SU-DHL-6 (cell line): ENCODE measurements around the gene IL36B.

Experiments used
- H2AFZ ChIP-seq: fragments of 200-600 bp; sonication (generic); 2 replicates; pipeline ENCODE4 v1.6.1; 2014; ENCODE audit warnings: low read depth, mild to moderate bottlenecking, moderate library complexity, mixed read lengths, antibody characterized with exemption, low read length; ENCODE audit not compliant: severe bottlenecking
- H3F3A ChIP-seq: fragments of 200-600 bp; shearing (Covaris generic); 2 replicates; pipeline ENCODE4 v1.6.0; 2016; ENCODE audit warnings: antibody characterized with exemption, mild to moderate bottlenecking; ENCODE audit not compliant: insufficient read depth
- H3K27ac ChIP-seq: fragments of 200-600 bp; sonication (generic); 2 replicates; pipeline ENCODE4 v1.5.1; 2016; ENCODE audit warnings: low read depth, mild to moderate bottlenecking, low read length, moderate library complexity, mixed read lengths
- H3K27me3 ChIP-seq: fragments of 200-600 bp; sonication (generic), shearing (Covaris generic); 2 replicates; pipeline ENCODE4 v1.6.0; 2014; ENCODE audit warnings: mild to moderate bottlenecking, low read length
- H3K36me3 ChIP-seq: fragments of 200-600 bp; sonication (generic); 2 replicates; pipeline ENCODE4 v1.6.1; 2014; ENCODE audit warnings: mild to moderate bottlenecking, low read length, mixed read lengths
- H3K4me2 ChIP-seq: fragments of 300-600, 200-600 bp; shearing (Covaris generic), sonication (generic); 2 replicates; pipeline ENCODE4 v1.6.0; 2014; ENCODE audit warnings: low read length, low read depth, mild to moderate bottlenecking; ENCODE audit not compliant: poor library complexity, severe bottlenecking
- H3K4me3 ChIP-seq: fragments of 200-600 bp; sonication (generic); 2 replicates; pipeline ENCODE4 v1.5.1; 2014; ENCODE audit warnings: antibody characterized with exemption, low read length, mild to moderate bottlenecking, mixed read lengths; ENCODE audit not compliant: insufficient read depth, poor library complexity, severe bottlenecking
- H3K79me2 ChIP-seq: fragments of 200-600 bp; sonication (generic); 2 replicates; pipeline ENCODE4 v1.6.1; 2014; ENCODE audit warnings: mild to moderate bottlenecking, low read length, moderate library complexity; ENCODE audit not compliant: insufficient read depth
- H3K9ac ChIP-seq: fragments of 200-600 bp; sonication (generic); 2 replicates; pipeline ENCODE4 v1.7.0; 2014; ENCODE audit warnings: mild to moderate bottlenecking, low read length
- H3K9me2 ChIP-seq: fragments of 200-600 bp; sonication (generic); replicated peaks from 2 replicates; pipeline ENCODE4 v1.6.1; 2014; ENCODE audit warnings: low read length; ENCODE audit not compliant: insufficient read depth
- H3K9me3 ChIP-seq: fragments of 200-600 bp; sonication (generic); 2 replicates; pipeline ENCODE4 v1.6.1; 2014; ENCODE audit warnings: low read length, mixed read lengths; ENCODE audit not compliant: insufficient read depth
- H4K20me1 ChIP-seq: fragments of 200-600 bp; sonication (generic); 2 replicates; pipeline ENCODE4 v1.6.1; 2014; ENCODE audit warnings: low read depth, mild to moderate bottlenecking, antibody characterized with exemption, low read length, moderate library complexity, mixed read lengths
- EZH2phosphoT487 ChIP-seq: fragments of 200-600 bp; sonication (generic), shearing (Covaris generic); conservative IDR thresholded peaks from 2 replicates; pipeline ENCODE4 v1.6.1; 2018; ENCODE audit warnings: mild to moderate bottlenecking, antibody characterized with exemption, low read length, moderate library complexity, mixed read lengths
- TF ChIP-seq, protein P1 (sequence below): fragments of 200-600 bp; sonication (generic); IDR thresholded peaks from one replicate; pipeline ENCODE4 v1.5.1; 2017; ENCODE audit warnings: antibody characterized with exemption, mild to moderate bottlenecking, low read length, moderate library complexity; ENCODE audit not compliant: insufficient read depth, poor library complexity, severe bottlenecking

The IL36B gene

DNA sequence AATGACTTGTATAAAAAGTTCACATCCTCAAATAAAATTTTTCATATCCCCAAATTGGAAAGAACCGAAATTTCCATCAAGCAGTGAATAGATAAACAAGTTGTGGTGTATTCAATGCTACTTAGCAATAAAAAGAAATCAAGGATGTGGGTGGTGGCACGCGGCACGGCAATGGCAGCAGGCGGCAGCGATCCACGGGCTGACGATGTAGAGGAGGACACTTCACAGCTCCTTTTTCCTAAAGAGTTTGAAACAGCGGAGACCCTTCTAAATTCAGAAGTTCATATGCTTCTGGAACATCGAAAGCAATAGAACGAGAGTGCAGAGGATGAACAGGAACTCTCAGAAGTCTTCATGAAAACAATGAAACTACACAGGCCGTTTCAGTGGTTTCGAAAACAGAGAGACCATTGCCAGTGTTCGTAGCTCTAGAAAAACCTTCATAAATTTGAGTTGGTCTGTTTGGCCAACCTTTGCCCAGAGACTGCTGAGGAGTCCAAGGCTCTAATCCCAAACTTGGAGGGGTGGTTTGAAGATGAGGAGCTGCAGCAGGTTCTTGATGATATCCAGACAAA, 57.2 kb downstream of the IL36B start:
- Histone ChIP-seq H3F3A (no peaks in the 10 kb centered on the region), H3K9me2 (no peaks in the 10 kb centered on the region), H4K20me1 (no peaks in the 10 kb centered on the region), H3K4me3 (no peak overlapping the region), H3K27me3 (peaks cover 8% of the 10 kb centered on the region; the same call in 1 of the 2 replicates), H3K9ac (no peak overlapping the region), H3K4me2 (no peak overlapping the region), H3K79me2 (no peaks in the 10 kb centered on the region), H2AFZ (no peak overlapping the region), H3K9me3 (peaks cover 6% of the 10 kb centered on the region), H3K27ac (no peak overlapping the region), H3K36me3 (no peaks in the 10 kb centered on the region)
- TF ChIP-seq, protein P1, sequence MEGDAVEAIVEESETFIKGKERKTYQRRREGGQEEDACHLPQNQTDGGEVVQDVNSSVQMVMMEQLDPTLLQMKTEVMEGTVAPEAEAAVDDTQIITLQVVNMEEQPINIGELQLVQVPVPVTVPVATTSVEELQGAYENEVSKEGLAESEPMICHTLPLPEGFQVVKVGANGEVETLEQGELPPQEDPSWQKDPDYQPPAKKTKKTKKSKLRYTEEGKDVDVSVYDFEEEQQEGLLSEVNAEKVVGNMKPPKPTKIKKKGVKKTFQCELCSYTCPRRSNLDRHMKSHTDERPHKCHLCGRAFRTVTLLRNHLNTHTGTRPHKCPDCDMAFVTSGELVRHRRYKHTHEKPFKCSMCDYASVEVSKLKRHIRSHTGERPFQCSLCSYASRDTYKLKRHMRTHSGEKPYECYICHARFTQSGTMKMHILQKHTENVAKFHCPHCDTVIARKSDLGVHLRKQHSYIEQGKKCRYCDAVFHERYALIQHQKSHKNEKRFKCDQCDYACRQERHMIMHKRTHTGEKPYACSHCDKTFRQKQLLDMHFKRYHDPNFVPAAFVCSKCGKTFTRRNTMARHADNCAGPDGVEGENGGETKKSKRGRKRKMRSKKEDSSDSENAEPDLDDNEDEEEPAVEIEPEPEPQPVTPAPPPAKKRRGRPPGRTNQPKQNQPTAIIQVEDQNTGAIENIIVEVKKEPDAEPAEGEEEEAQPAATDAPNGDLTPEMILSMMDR: no peak
- TF ChIP-seq EZH2phosphoT487: no peak

GRCh38 chr2:112994648-112995047, 58.0 kb downstream of the IL36B start:
- Histone ChIP-seq H3K4me2 (no peak overlapping the region), H3K4me3 (no peak overlapping the region), H3K27me3 (peaks cover 8% of the 10 kb centered on the region; the same call in 1 of the 2 replicates), H3K36me3 (no peaks in the 10 kb centered on the region), H3K9me2 (no peaks in the 10 kb centered on the region), H3F3A (no peaks in the 10 kb centered on the region), H3K9ac (no peak overlapping the region), H3K79me2 (no peaks in the 10 kb centered on the region), H3K9me3 (peaks cover 2% of the 10 kb centered on the region; the same call in 1 of the 2 replicates), H4K20me1 (no peaks in the 10 kb centered on the region), H3K27ac (no peak overlapping the region), H2AFZ (no peak overlapping the region)
- TF ChIP-seq, protein P1: no peak
- TF ChIP-seq EZH2phosphoT487: no peak

DNA sequence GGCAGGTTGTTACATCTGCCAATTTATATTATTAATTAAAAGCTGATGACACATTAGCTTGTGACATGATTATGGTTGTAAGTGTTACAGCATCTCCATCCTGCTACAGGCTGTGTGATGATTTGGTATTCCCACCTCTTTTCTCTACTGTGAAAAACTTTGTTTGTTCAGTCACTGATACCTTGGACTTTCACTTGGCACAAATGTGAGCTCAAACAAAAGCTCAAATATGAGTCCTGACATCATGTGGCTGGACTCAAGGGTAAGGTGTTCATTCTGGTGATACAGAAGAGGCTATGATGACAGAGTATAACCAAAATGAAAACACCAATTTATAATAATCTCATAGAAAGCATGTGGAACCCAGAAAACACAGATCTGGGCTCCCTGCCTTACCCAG, 58.8 kb downstream of the IL36B start:
- Histone ChIP-seq H3K9me3 (no peaks in the 10 kb centered on the region), H3K9me2 (no peaks in the 10 kb centered on the region), H3K4me2 (no peak overlapping the region), H3K27me3 (peaks cover 8% of the 10 kb centered on the region; the same call in 1 of the 2 replicates), H2AFZ (no peak overlapping the region), H3F3A (no peaks in the 10 kb centered on the region), H3K9ac (no peak overlapping the region), H3K36me3 (no peaks in the 10 kb centered on the region), H4K20me1 (no peaks in the 10 kb centered on the region), H3K27ac (no peak overlapping the region), H3K79me2 (no peaks in the 10 kb centered on the region), H3K4me3 (no peak overlapping the region)
- no peak for TF ChIP-seq EZH2phosphoT487
- TF ChIP-seq, protein P1: no peak
